ENCODE measurements around the gene NEXN. TPM values are rescaled to one million over a fixed set of nuclear protein-coding genes. Genes with fewer than 3 reads are reported as not detected.

Gene NEXN
- total RNA-seq, 1 experiment from 2014 or later = 0.92 TPM

DNA sequence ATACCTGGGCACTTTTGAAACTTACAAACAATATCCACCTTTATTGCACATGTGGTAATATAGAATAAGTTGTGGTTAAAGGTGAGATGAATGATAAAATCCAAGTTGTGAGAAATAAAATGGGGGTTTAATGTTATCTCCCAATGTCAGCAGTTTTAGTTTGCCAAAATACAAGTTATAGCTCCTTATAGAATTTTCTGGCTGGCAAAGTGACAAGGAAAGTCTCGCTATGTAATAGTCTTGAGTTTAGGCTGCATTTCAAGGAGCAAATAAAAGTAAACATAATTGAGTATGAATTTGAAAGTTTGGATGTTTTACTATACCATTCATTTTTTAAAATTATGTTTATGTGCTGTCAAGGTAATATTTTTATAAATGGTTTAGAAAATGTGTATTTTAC is 15.0 kb upstream of the NEXN start:
- peaks cover 10% of the 10 kb centered on the region for H3K4me1 ChIP-seq (replicated peaks; ENCODE audit: insufficient read depth)
- ChIA-PET POLR2A (ENCODE audit: unreplicated experiment) (no interaction called here), CTCF (no interaction called here)
- H3K36me3 ChIP-seq (ENCODE audit: low read depth) = 0 out of 2 replicates have a peak, but pooled peaks cover 1% of the 10 kb centered on the region
- no peak overlapping the region for H3K27ac ChIP-seq
- no peaks in the 10 kb centered on the region for H3K9me2 ChIP-seq (ENCODE audit: insufficient read depth)
- no peaks in the 10 kb centered on the region for H3K79me2 ChIP-seq (ENCODE audit: low read depth)
- BruUV-seq (replicated peaks) = no TSS peak
- no peak for DNase-seq
- no peak overlapping the region for H3K4me2 ChIP-seq
- TF ChIP-seq, protein P1, sequence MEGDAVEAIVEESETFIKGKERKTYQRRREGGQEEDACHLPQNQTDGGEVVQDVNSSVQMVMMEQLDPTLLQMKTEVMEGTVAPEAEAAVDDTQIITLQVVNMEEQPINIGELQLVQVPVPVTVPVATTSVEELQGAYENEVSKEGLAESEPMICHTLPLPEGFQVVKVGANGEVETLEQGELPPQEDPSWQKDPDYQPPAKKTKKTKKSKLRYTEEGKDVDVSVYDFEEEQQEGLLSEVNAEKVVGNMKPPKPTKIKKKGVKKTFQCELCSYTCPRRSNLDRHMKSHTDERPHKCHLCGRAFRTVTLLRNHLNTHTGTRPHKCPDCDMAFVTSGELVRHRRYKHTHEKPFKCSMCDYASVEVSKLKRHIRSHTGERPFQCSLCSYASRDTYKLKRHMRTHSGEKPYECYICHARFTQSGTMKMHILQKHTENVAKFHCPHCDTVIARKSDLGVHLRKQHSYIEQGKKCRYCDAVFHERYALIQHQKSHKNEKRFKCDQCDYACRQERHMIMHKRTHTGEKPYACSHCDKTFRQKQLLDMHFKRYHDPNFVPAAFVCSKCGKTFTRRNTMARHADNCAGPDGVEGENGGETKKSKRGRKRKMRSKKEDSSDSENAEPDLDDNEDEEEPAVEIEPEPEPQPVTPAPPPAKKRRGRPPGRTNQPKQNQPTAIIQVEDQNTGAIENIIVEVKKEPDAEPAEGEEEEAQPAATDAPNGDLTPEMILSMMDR (conservative IDR thresholded peaks at IDR 0.05) = no peak
- TF ChIP-seq EZH2 (IDR thresholded peaks at IDR 0.05; ENCODE audit: low read depth) = no peak
- no peaks in the 10 kb centered on the region for H4K20me1 ChIP-seq (ENCODE audit: insufficient read depth)
- no peaks in the 10 kb centered on the region for H3F3A ChIP-seq (ENCODE audit: insufficient read depth, low read depth)
- no peaks in the 10 kb centered on the region for H3K27me3 ChIP-seq (ENCODE audit: insufficient read depth, low read depth)
- H2AFZ ChIP-seq = no peak overlapping the region
- intact Hi-C loops (cut with micrococcal nuclease; ENCODE audit: unreplicated experiment) = no loop called here
- no peaks in the 10 kb centered on the region for H3K9me3 ChIP-seq (ENCODE audit: insufficient read depth, low read depth)
- H3K4me3 ChIP-seq = no peak overlapping the region

- CTCF ChIA-PET = no interaction called here
These were observed 13.5 kb upstream of the NEXN start for GRCh38 chr1:77874804-77875445.

GRCh38 chr1:77876884-77877283 is 11.5 kb upstream of the NEXN start:
- CTCF ChIA-PET = no interaction called here
- no peak overlapping the region for H3K27ac ChIP-seq
- peaks cover 10% of the 10 kb centered on the region for H3K4me1 ChIP-seq (replicated peaks; ENCODE audit: insufficient read depth)
- no peaks in the 10 kb centered on the region for H4K20me1 ChIP-seq (ENCODE audit: insufficient read depth)
- no peak overlapping the region for H2AFZ ChIP-seq
- POLR2A ChIA-PET (ENCODE audit: unreplicated experiment) = no interaction called here
- H3F3A ChIP-seq (ENCODE audit: insufficient read depth, low read depth) = no peaks in the 10 kb centered on the region
- H3K4me3 ChIP-seq = no peak overlapping the region
- DNase-seq = no peak
- H3K36me3 ChIP-seq (ENCODE audit: low read depth) = no peaks in the 10 kb centered on the region
- no TSS peak for BruUV-seq (replicated peaks)
- H3K9me3 ChIP-seq (ENCODE audit: insufficient read depth, low read depth) = no peaks in the 10 kb centered on the region
- H3K4me2 ChIP-seq = no peak overlapping the region
- H3K79me2 ChIP-seq (ENCODE audit: low read depth) = no peaks in the 10 kb centered on the region
- H3K27me3 ChIP-seq (ENCODE audit: insufficient read depth, low read depth) = no peaks in the 10 kb centered on the region
- H3K9me2 ChIP-seq (ENCODE audit: insufficient read depth) = no peaks in the 10 kb centered on the region
- intact Hi-C loops (cut with micrococcal nuclease; ENCODE audit: unreplicated experiment) = no loop called here
- no peak for TF ChIP-seq EZH2 (IDR thresholded peaks at IDR 0.05; ENCODE audit: low read depth)
- TF ChIP-seq, protein P1 (conservative IDR thresholded peaks at IDR 0.05) = no peak

More at GRCh38 chr1:77874804-77875445, 13.5 kb upstream of the NEXN start:
- DNase-seq = peak in 1 of 2 experiments; percentile 52
- H4K20me1 ChIP-seq (ENCODE audit: insufficient read depth) = no peaks in the 10 kb centered on the region
- H3K27me3 ChIP-seq (ENCODE audit: insufficient read depth, low read depth) = no peaks in the 10 kb centered on the region
- no peaks in the 10 kb centered on the region for H3K79me2 ChIP-seq (ENCODE audit: low read depth)
- H3K36me3 ChIP-seq (ENCODE audit: low read depth) = no peaks in the 10 kb centered on the region
- H2AFZ ChIP-seq = no peak overlapping the region
- H3K9me2 ChIP-seq (ENCODE audit: insufficient read depth) = no peaks in the 10 kb centered on the region
- H3K27ac ChIP-seq = no peak overlapping the region
- BruUV-seq (replicated peaks) = no TSS peak
- H3K9me3 ChIP-seq (ENCODE audit: insufficient read depth, low read depth) = no peaks in the 10 kb centered on the region
- H3K4me3 ChIP-seq = no peak overlapping the region
- POLR2A ChIA-PET (ENCODE audit: unreplicated experiment) = interaction anchor here (0.5 kb wide), 1 partner anchor 196 kb away, joined by 3 read pairs; no protein-coding TSS in a partner anchor
- peaks cover 10% of the 10 kb centered on the region for H3K4me1 ChIP-seq (replicated peaks; ENCODE audit: insufficient read depth)
- TF ChIP-seq, protein P1 (conservative IDR thresholded peaks at IDR 0.05) = no peak
- TF ChIP-seq EZH2 (IDR thresholded peaks at IDR 0.05; ENCODE audit: low read depth) = no peak
- H3K4me2 ChIP-seq = no peak overlapping the region
- H3F3A ChIP-seq (ENCODE audit: insufficient read depth, low read depth) = no peaks in the 10 kb centered on the region
- intact Hi-C loops (cut with micrococcal nuclease; ENCODE audit: unreplicated experiment) = no loop called here

All from PC-9 (cell line).